HG03139 (cell line): ENCODE results near the gene VSTM4.

Source experiments
- ATAC-seq: cut with Tn5 transposase; IDR thresholded peaks from one replicate; pipeline ENCODE4 v1.9.1; 2021; ENCODE audit not compliant: unreplicated experiment

Gene VSTM4

DNA sequence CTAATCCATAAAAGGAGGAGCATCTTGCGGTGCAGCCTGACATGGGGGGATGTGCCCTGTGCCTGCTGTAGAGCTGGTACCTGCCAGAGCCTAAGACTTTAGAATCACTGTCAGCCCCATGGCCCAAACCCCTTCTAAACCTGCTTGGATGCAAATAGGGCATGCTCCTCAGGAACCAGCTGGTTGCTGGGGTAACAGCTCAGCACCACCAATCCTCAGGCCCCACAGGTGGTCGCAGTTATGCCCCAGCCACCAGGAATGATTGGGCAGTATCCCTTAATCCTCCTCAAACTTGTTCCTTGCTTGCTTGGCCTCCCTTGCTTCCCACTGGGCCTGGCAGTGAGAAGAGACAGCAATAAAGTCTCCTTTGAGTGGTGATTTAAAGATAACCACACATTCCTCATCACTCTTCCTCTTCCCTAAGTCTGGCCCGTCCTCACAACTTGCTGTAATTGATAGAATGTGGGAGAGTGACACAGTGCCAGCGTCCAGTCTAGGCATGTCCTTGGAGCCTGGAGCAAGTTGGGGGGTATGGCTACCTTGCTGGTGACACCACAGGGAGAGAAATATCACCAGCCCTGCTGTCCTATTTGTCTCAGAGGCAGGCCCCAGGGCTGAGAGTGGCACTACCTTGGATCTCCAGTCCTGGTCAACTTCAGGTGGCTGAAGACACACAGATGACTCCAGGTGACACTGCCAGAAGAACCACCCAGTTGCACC is 43.0 kb downstream of the VSTM4 start:
- ATAC-seq, result no peak

DNA sequence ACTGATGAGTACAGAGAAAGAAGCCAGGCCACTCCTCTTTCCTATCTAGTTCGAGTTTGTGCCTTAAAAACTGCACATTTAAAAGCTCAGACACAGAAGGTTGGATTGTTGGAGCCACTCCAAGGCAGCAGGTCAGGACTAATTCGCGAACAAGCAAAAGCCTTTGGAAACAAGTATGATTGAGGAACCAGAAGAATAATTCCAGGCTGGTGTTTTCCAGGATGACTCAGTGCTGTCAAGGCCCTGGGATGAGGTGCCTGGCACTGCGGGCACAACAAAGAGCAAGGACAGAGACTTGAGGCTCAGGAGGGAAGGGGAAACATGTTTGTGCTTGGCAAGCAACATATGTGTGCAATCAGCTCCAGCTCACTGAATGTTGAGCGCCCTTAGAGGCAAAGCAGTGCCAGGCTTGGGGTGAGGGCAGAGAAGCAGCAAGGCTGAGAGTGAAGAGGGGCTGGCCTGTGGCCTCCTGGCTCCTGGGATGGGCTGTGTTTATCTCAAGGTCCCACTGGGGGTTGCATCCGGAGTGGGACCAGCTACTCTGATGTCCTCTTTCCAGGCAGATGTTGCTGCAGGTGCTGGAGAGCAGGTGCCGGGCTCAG is 44.1 kb downstream of the VSTM4 start:
- no peak for ATAC-seq

- ATAC-seq, result no peak
These were observed 44.6 kb downstream of the VSTM4 start for GRCh38 chr10:49070701-49071100.

DNA sequence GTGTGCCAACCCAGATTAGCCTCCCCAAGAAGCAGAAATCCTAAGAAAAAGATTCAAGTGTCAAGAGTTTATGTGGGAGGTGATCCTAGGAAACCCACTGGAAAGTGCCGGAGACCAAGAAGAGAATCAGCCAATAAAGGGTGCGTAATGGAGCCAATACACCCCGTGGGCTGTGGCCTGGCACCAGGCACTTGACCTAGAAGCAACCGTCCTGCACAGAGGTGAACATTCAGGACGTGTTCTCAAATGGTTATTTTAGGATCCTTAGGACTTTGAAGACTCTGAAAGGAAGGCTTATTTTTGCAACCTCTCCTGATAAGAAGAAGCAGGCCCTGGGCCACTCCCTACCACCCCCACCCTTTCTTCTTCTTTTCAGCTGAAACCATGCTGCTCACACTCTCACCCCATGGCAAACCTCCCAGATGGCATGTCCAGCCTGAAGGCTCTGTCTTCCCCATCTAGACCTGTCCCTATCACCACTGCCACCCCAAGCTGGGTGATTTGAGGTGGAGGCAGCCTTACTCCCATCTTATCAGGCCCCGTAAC is 46.6 kb downstream of the VSTM4 start:
- ATAC-seq, result no peak

DNA sequence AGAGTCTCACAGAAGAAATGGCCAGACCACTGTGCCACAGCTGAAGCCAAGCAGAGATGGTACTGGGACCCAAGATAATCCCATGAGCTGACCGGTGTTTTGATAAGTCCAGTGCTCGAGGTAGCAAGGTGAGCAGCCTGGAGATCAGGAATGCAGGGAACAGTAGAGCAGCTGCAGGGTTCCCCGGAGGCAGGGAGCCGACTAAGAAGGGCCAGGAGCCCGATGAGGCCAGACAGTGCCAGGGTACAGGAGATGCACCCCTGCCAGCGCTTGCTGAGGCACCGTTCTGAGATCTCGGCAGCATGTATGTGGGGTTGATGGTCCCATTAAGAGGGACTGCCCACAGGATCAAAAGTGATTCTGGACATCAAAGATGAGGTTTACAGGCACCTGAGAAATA is 47.1 kb downstream of the VSTM4 start:
- no peak for ATAC-seq

DNA sequence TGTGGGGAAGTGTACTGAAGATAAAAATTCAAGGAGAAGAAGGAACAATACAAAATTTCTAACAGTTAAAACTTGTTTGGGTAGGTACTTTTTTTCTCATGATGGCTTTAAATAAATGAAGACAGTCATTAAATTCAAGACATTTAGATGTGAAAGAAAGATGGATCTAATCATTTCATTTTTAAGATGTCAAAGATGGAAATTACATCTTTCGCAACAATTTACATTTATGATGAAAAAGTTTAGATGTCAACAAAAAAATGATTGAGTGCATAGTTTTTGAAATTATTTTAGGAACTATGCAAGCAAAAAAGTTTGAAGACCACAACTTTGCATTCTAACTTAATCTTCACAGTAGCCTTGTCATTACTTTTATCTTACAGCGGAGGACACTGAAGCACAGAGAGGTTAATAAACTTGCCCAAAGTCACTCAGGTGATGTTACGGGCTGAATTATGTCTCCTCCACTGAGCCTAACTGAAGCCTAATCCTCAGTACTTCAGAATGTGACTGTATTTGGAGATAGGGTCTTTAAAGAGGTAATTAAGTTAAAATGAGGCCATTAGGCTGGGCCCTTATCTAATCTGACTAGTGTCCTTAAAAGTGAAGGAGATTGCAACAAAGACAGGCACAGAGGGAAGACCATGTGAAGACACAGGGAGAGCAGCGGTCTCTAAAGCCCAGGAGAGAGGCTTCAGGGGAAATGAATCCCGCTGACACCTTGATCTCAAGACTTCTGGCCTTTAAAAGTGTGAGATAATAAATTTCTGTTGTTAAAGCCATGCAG is 48.2 kb downstream of the VSTM4 start:
- ATAC-seq, result no peak

DNA sequence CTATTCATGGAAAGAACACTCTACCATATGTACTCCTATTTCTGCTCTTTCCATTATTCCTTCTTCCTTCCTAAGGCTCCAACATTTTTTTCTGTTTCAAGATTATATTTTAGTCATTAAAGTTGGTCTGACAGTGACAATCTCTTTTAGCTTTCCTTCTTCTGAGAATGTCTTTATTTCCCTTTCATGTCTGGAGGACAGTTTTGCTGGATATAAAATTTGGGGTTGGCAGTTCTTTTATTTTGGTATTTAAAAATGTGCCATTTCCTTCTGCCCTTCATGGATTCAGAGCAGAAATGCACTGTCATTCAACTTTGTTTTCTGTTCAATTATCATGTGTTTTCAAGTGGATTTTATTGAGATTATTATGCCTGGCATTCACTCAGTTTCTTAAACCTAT is 53.1 kb downstream of the VSTM4 start:
- ATAC-seq, result no peak

DNA sequence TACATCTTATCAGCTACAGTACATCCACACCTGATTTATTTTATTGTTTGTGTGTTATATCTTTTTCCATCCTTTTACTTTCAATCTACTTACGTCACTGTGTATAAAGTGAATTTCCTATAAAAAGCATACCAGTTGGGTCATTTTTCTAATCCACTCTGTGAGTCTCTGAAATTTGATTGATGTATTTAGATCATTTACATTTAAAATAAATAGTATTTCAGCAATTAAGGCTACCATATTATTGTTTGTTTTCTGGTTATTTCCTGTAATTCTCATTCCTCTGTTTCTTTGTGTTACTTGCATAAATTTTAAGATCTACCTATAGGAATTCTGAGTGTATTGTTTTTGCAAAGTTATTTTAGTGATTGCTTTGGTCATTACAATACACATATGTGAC is 53.7 kb downstream of the VSTM4 start:
- ATAC-seq, result no peak

- no peak for ATAC-seq
These were observed 56.7 kb downstream of the VSTM4 start for GRCh38 chr10:49058463-49059255.

DNA sequence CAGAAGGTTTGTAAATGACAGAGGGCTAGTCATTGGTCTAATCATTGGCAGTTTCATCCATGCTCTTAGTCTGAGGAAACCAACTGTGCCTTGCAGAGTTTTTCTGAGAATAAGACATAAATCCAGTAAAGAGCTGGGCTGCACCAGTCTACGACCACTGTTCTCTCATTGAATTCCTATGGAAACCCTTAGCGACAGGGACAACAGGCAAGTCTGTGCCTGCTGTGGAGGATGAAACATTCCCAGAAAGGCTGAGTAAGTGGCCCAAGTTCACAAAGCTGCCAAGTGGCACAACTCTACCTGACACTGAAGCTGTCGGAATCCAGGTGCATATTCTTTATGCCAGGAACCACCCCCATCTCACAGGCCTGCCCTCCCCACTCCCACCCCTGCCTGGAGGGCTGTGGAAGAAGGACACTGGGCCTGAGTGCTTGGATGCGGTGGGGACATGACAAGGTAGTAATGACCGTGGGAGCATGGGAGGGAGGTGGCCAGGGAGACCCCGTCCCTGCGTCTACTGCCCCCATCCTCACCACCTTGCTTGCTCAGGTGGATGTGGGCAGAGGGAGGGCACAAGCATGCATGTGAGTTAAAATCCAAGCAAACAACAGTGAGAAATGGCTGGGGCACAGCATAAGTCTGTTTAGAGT is 58.0 kb downstream of the VSTM4 start:
- ATAC-seq, result no peak

GRCh38 chr10:49056356-49056755 is 59.0 kb downstream of the VSTM4 start:
- ATAC-seq, result no peak

GRCh38 chr10:49055221-49055849 is 60.0 kb downstream of the VSTM4 start:
- no peak for ATAC-seq

DNA sequence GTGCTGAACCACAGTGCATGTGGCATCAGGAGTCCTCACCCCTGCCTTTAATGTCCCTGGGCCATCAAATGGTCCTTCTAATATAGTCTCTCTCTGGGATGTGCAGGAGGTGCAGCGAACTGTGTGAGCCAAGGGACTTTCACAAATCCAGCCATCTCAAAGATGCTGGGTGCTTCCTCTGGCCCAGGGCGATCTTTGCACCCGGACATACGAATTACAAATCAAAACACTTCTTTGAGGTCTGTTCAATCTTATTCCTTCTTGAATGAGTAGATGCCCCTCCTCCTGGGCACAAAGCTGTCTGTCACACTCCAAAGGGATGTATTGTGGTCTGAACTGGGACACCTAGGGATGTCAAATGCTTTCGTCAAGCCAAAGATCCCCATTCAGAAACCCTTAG is 60.6 kb downstream of the VSTM4 start:
- no peak for ATAC-seq

- no peak for ATAC-seq
These were observed 61.2 kb downstream of the VSTM4 start for GRCh38 chr10:49053998-49054692.

DNA sequence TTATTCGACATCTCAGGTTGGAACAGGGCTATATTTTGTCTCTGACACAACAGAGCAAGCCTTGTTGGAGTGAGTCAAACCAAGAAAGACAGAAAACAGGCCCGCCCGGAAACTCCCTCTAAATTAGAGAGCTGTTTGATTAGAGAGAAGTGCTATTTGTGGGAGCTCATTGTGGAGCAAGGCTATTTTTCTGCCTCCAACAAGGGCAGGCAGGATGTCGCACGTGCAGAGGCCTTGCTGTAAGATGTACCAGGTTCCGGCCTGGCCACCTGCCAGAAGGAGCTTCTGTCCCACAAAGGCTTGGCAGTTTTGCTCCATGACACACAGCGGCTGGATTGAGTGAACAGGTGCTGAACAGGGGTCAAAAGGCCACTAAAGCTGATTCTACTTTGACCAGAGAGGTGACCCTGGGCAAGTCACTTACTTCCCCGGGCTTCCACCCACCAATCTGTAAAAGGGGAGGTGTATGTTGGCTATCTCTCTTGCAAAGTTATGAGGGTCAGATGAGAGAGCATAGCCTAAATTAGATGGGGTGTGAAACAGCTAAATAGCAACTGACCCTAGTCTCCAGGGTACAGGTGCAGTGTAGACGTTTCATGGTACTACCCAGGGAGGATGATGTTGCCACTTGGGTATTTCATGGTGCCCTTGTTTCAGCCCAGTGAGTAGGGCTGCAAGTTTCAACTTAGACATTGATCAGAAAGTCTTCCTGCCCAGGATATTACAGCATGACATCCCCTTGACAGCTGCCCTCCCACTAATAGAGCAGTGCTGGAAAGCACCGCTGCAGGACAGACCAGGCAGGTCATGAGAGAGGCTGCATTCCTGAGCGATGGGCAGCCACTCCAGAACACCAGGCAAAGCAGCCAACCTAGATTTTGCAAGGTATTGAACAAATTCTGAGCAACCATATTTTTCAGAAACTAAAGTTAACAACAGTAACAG is 62.0 kb downstream of the VSTM4 start:
- ATAC-seq, result no peak

DNA sequence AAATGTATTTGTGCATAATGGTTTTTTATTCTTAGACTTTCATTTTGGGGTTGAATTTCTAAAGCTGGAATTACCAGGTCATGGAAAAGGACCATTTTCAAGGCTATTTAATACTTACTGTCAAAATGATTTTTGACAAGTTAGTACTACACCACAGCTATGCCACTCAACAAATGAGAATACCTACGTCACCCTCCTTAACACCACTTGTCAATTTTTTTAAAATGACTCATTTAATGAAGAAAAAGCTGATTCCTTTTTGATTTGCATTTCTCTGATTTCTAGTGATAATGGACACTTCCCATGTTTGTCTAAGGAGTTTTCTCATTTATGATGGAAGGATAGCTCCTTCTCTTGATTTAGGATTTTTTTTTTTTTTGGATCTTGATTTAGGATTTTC is 63.3 kb downstream of the VSTM4 start:
- no peak for ATAC-seq

- no peak for ATAC-seq
These were observed 64.4 kb downstream of the VSTM4 start for GRCh38 chr10:49050906-49051305.

GRCh38 chr10:49050366-49050765 is 65.0 kb downstream of the VSTM4 start:
- no peak for ATAC-seq
